ENCODE data around the gene MLH1. TPM values are rescaled to one million over a fixed set of nuclear protein-coding genes. Genes with fewer than 3 reads are reported as not detected.
A peak's percentile ranks its signal among the peaks of the same experiment; 100 is the strongest.

MLH1 gene
- polyA plus RNA-seq, 6 donors from 2014 or later = 24.4 to 39.9 (median 26.7) TPM

DNA sequence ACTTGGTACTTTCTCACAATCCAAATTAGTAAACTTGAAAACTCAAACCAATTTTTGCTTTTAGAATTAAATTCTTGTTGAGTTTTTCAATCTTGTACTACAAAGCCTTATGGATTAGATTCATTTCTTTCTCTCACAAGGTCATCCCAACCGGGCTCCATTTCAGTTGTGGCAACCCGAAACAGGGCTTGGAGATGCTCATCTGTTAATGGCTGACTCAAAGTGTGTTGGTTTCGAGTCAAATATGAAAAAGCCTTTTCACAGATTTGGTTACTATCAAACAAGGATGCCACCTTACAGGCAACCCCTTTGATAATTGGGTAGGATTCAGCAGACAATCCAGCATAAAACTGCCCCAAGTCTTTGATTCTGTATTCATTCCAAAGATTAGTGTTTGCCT is 2.2 kb upstream of the MLH1 start:
- Mint-ChIP-seq H3K27me3 (no peaks in the 10 kb centered on the region), H3K4me1 (peaks cover 16 to 33% (median 25%) of the 10 kb centered on the region in 3 donors), H3K9me3 (peaks cover 0 to 2% (median 0%) of the 10 kb centered on the region in 7 donors), H3K27ac (no peak overlapping the region), H3K36me3 (peaks cover 3 to 6% of the 10 kb centered on the region in 2 donors), H3K4me3 (no peak overlapping the region)
- ATAC-seq (ENCODE audit: low read depth in 2 of 2) (no peak), DNase-seq (no peak)

DNA sequence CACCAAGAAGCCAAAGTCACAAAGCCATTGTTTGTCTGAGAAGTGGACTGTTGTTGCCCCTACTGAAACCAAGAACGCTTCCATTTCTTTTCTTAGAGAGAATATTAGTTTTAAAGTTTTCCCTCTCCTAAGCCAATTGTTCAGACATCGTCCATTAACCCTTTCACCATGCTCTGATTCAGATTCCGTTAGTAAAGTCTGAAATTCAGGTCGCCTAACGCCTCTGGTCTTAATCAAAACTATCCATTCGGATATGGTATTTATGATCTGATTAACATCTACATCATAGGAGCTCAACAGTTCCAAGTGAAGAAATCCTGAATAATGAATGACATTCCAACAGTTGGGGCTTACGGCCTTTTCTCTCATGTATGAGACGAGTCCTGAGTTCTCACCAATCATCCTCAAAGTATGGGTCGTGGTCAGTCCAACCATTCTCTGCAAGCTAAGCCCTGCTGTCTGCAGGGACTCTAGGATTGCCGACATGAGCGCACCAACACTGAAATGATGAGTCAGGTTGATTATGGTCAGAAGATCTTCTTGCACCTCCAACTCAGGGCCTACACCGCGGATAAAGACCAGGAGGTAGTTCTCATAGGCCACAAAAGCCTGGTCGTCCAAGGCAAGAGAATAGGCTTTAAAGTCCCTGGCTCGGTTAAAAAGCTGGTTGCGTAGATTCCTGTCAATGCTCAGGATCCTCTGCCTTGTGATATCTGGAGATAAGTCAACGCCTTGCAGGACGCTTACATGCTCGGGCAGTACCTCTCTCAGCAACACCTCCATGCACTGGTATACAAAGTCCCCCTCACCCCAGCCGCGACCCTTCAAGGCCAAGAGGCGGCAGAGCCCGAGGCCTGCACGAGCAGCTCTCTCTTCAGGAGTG is 1.2 kb upstream of the MLH1 start:
- Mint-ChIP-seq H3K36me3 (peaks cover 5 to 6% of the 10 kb centered on the region in 2 donors), H3K4me3 (no peak overlapping the region), H3K4me1 (peaks cover 19 to 33% (median 29%) of the 10 kb centered on the region in 3 donors), H3K9me3 (peaks cover 0 to 2% (median 0%) of the 10 kb centered on the region in 7 donors), H3K27ac (no peak overlapping the region), H3K27me3 (no peaks in the 10 kb centered on the region)
- ATAC-seq (ENCODE audit: low read depth in 2 of 2) (no peak), DNase-seq (no peak)

DNA sequence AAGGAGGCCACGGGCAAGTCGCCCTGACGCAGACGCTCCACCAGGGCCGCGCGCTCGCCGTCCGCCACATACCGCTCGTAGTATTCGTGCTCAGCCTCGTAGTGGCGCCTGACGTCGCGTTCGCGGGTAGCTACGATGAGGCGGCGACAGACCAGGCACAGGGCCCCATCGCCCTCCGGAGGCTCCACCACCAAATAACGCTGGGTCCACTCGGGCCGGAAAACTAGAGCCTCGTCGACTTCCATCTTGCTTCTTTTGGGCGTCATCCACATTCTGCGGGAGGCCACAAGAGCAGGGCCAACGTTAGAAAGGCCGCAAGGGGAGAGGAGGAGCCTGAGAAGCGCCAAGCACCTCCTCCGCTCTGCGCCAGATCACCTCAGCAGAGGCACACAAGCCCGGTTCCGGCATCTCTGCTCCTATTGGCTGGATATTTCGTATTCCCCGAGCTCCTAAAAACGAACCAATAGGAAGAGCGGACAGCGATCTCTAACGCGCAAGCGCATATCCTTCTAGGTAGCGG is 452 bp upstream of the MLH1 start, which contains the start of gene EPM2AIP1:
Gene EPM2AIP1 (minus strand): TSS at position 326 of the 520 bp plus-strand sequence. CDS start 54 bp downstream, at position 272.
- Mint-ChIP-seq H3K27me3 (no peaks in the 10 kb centered on the region), H3K4me1 (peaks cover 22 to 36% (median 29%) of the 10 kb centered on the region in 3 donors), H3K9me3 (peaks cover 0 to 2% (median 0%) of the 10 kb centered on the region in 7 donors), H3K4me3 (no peak within 1 kb of the TSS), H3K27ac (no peak within 1 kb of the TSS), H3K36me3 (peaks cover 11 to 12% of the 10 kb centered on the region in 2 donors)
- ATAC-seq (ENCODE audit: low read depth in 2 of 2) (peak; percentile 76 to 77), DNase-seq (no peak)

DNA sequence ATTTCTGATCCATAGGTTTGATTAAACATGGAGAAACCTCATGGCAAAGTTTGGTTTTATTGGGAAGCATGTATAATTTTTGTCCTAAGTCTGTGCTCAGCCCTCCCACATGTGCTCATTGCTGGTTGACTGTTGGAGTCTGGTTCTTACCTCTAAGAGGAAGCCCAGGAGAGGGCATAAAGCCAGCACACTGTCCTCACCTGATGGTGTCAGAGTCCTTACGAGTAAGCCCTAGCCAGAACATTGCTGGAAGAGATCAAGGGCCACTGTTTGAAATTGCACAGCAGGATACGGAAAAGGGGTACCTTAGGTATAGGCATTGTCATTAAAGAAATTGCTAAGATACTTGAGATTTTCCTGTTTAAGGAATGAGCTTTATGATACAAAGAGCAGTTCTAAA is 21.3 kb downstream of the MLH1 start:
- Mint-ChIP-seq H3K4me1 (peaks cover 0 to 6% (median 0%) of the 10 kb centered on the region in 3 donors), H3K4me3 (peak overlapping the region in 2 of 8 donors; percentile 15 to 61), H3K27ac (peak overlapping the region in 1 of 6 donors; percentile 66), H3K36me3 (peaks cover 26 to 30% of the 10 kb centered on the region in 2 donors), H3K27me3 (no peaks in the 10 kb centered on the region), H3K9me3 (no peaks in the 10 kb centered on the region)
- DNase-seq (no peak), ATAC-seq (ENCODE audit: low read depth in 2 of 2) (no peak)

DNA sequence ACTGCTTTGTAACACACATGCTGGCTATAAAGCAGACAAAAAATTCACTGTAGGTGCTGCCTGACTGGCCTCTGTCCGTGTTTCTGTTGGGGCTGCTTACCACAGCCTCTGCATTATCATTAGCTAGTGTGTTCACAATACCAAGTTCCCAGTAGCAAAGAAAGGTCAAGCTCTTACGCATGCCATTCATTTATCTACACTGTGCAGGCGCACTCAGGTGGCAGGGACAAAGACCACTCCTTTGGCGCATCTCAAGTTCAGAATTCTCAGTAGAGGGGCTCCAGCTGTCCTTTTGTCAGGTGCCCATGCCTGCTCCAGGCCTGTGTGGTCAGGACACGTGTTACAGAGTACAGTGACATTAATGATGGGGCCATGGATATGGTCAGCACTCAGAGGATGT is 22.3 kb downstream of the MLH1 start:
- peaks cover 31 to 36% of the 10 kb centered on the region in 2 donors for H3K36me3 Mint-ChIP-seq

DNA sequence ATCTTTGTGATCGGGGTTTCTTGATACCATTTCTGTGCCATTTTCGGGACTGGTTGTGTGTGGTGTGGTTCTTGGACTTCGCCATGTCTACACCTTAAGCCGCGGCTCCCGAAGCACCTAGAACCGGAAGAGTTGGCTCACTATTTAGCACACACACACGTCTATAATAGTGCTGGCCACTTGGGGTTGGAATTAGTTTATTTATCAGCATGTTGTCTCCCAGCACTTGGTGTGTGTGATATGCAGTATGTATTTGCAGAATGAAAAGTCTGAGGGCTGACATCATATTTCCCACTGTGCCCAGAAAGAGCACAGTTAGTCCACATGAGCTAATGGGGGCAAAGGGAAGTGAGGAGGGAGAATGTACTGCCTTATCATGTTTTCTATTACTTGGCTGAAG is 23.6 kb downstream of the MLH1 start:
- H3K4me3 Mint-ChIP-seq = no peak overlapping the region
- peak overlapping the region in 2 of 6 donors; percentile 39 to 49 for H3K27ac Mint-ChIP-seq
- H3K36me3 Mint-ChIP-seq = peaks cover 33 to 44% of the 10 kb centered on the region in 2 donors
- no peaks in the 10 kb centered on the region for H3K27me3 Mint-ChIP-seq
- no peaks in the 10 kb centered on the region for H3K9me3 Mint-ChIP-seq
- peaks cover 0 to 3% (median 0%) of the 10 kb centered on the region in 3 donors for H3K4me1 Mint-ChIP-seq
- ATAC-seq (ENCODE audit: low read depth in 2 of 2) (no peak), DNase-seq (no peak)

More for the DNA sequence above, 22.3 kb downstream of the MLH1 start:
- H3K27me3 Mint-ChIP-seq = no peaks in the 10 kb centered on the region
- no peaks in the 10 kb centered on the region for H3K9me3 Mint-ChIP-seq
- H3K4me1 Mint-ChIP-seq = peaks cover 0 to 5% (median 0%) of the 10 kb centered on the region in 3 donors
- DNase-seq = no peak
- no peak for ATAC-seq (ENCODE audit: low read depth in 2 of 2)
- H3K4me3 Mint-ChIP-seq = no peak overlapping the region
- no peak overlapping the region for H3K27ac Mint-ChIP-seq

DNA sequence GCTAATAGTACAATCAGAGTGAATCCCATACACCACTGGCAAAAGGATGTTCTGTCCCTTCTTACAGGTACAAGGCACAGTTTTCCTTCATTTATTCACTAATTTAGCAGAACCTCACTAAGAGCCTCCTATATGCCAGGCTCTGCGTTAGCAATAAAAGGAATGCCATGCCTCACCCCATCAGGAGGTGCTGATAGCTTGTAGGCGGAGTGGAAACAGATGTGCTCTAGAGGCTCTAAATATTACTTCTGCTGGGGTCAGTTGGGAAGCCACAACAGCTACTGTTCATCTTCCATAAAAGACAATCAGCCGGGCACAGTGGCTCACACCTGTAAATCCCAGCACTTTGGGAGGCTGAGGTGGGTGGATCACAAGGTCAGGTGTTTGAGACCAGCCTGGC is 24.4 kb downstream of the MLH1 start:
- Mint-ChIP-seq H3K36me3 (peaks cover 40 to 51% of the 10 kb centered on the region in 2 donors), H3K4me3 (no peak overlapping the region), H3K9me3 (no peaks in the 10 kb centered on the region), H3K27me3 (no peaks in the 10 kb centered on the region), H3K27ac (no peak overlapping the region), H3K4me1 (peaks cover 0 to 3% (median 3%) of the 10 kb centered on the region in 3 donors)
- ATAC-seq (ENCODE audit: low read depth in 2 of 2) (no peak), DNase-seq (no peak)

DNA sequence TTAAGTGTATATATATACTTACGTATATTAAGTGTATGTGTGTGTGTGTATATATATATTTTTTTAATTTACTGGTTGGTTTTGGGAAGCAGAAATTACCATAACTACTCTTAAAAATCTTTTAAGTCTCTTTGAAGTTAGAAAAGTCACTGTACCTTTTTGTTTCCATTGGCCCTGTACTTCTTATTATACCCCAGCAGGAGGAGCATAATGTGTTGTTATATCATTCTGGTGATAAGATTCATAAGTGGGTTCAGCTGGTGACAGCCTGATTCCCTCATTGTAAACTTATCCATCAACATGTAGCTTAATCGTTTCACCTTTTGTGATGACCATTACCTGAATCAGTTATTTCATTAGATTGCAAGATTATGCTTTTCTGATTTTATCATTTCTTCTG is 30.8 kb downstream of the MLH1 start:
- DNase-seq (no peak), ATAC-seq (ENCODE audit: low read depth in 2 of 2) (no peak)
- H3K9me3 Mint-ChIP-seq = no peaks in the 10 kb centered on the region
- no peak overlapping the region for H3K4me3 Mint-ChIP-seq
- H3K27me3 Mint-ChIP-seq = no peaks in the 10 kb centered on the region
- peaks cover 9 to 15% (median 13%) of the 10 kb centered on the region in 3 donors for H3K4me1 Mint-ChIP-seq
- peaks cover 41 to 50% of the 10 kb centered on the region in 2 donors for H3K36me3 Mint-ChIP-seq
- peak overlapping the region in 3 of 6 donors; percentile 11 to 67 (median 52) for H3K27ac Mint-ChIP-seq

DNA sequence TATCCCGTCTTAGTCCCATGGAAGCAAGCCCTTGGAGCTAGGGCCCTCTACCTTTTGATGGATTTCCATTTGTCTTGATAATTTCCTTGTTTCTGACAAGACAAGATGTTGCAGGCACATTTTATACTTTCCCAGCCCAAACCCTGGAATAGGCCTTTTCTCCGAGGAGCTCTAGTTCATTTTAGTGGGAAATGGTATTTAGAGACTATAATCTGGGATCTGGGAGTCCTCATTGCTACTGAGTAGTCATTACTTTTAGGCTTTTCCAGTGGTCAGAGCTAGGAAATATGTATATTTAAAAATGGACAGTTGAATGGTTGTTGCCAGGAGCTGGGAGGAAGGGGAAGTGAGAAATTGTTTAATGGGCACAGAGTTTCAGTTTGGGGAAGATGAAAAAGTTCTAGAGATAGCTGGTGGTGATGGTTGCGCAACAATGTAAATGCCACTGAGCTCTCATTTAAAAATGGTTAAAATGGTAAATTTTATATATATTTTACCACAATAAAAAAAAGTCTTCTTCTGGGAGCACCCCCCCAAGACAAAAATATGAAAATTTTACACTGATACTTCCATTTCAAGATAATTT is 31.6 kb downstream of the MLH1 start:
- Mint-ChIP-seq H3K27ac (peak overlapping the region in 2 of 6 donors; percentile 16 to 81), H3K4me1 (peaks cover 9 to 15% (median 13%) of the 10 kb centered on the region in 3 donors), H3K9me3 (no peaks in the 10 kb centered on the region), H3K27me3 (no peaks in the 10 kb centered on the region), H3K36me3 (peaks cover 41 to 50% of the 10 kb centered on the region in 2 donors), H3K4me3 (no peak overlapping the region)
- ATAC-seq (ENCODE audit: low read depth in 2 of 2) = peak; percentile 55 to 65
- peak; percentile 3 for DNase-seq

DNA sequence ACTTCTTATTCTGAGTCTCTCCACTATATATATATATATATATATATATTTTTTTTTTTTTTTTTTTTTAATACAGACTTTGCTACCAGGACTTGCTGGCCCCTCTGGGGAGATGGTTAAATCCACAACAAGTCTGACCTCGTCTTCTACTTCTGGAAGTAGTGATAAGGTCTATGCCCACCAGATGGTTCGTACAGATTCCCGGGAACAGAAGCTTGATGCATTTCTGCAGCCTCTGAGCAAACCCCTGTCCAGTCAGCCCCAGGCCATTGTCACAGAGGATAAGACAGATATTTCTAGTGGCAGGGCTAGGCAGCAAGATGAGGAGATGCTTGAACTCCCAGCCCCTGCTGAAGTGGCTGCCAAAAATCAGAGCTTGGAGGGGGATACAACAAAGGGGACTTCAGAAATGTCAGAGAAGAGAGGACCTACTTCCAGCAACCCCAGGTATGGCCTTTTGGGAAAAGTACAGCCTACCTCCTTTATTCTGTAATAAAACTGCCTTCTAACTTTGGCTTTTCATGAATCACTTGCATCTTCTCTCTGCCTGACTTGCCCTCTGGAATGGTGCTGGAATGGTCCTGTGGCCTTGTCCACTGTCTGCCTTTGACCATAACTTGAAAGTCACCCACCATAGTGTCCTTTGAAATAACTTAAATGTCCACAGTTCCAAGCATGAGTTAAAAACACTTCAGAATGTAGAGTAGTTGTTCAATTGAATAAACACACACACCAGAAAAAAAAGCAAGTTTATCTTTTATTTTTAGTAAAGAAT is 32.4 kb downstream of the MLH1 start:
- DNase-seq (no peak), ATAC-seq (ENCODE audit: low read depth in 2 of 2) (no peak)
- Mint-ChIP-seq H3K36me3 (peaks cover 35 to 43% of the 10 kb centered on the region in 2 donors), H3K27ac (peak overlapping the region in 1 of 6 donors; percentile 43), H3K4me3 (peak overlapping the region in 1 of 8 donors; percentile 55), H3K27me3 (no peaks in the 10 kb centered on the region), H3K4me1 (peaks cover 9 to 15% (median 13%) of the 10 kb centered on the region in 3 donors), H3K9me3 (no peaks in the 10 kb centered on the region)

DNA sequence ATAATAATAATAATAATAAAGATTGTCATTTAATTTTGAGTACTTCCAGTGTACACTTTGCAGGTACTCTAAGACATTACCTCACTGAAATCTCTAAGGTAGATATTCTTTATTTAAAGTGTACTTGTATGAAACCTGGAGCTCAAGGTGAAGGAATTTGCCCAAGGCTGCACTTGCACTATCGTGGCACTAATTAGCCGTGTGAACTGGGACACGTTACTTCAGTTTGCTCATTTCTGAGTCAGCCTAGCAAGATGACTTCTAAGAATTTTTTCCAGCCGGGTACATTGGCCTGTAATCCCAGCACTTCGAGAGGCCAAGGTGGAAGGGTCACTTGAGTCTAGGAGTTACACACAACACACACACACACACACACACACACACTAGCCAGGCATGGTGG is 33.5 kb downstream of the MLH1 start:
- Mint-ChIP-seq H3K27me3 (no peaks in the 10 kb centered on the region), H3K4me3 (no peak overlapping the region), H3K27ac (no peak overlapping the region), H3K9me3 (no peaks in the 10 kb centered on the region), H3K36me3 (peaks cover 28 to 33% of the 10 kb centered on the region in 2 donors), H3K4me1 (peaks cover 9 to 13% (median 11%) of the 10 kb centered on the region in 3 donors)
- DNase-seq = no peak
- ATAC-seq (ENCODE audit: low read depth in 2 of 2) = no peak

DNA sequence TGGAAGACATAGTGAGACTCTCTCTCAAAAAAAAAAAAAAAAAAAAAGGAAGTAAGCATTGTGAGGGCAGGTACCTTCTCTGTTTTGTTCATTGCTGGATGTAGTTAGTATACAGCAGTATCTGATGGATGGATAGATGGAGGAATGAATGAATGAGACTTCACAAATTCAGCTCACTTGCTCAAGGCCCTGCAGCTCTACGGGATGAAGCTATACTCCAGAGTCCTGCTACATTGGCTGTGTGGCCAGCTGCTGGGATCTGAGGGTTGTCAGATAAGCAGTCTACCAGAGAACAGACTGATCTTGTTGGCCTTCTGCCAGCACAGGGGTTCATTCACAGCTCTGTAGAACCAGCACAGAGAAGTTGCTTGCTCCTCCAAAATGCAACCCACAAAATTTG is 35.0 kb downstream of the MLH1 start:
- ATAC-seq (ENCODE audit: low read depth in 2 of 2) (no peak), DNase-seq (no peak)
- Mint-ChIP-seq H3K27me3 (no peaks in the 10 kb centered on the region), H3K4me1 (peaks cover 9 to 11% (median 10%) of the 10 kb centered on the region in 3 donors), H3K27ac (no peak overlapping the region), H3K36me3 (peaks cover 27 to 30% of the 10 kb centered on the region in 2 donors), H3K9me3 (no peaks in the 10 kb centered on the region), H3K4me3 (no peak overlapping the region)

DNA sequence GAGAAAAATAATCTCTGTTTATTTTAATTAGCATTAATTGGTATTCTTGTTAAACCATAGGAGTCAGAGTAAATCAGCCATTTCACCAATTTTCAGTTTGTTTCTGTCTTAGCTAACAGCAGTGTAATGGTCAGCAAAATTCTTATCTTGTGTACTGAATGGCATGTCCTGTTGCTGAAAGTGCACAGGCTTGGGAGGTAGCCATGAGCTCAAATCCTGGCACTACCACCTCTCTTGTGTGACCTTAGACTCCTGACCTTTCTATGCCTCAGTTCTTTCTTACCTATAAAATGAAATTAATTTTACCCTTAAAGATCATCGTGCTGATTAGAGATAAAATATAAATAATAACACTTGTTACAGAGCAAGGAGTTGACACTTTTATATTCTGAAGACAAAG is 35.8 kb downstream of the MLH1 start:
- no peak overlapping the region for H3K27ac Mint-ChIP-seq
- DNase-seq (no peak), ATAC-seq (ENCODE audit: low read depth in 2 of 2) (no peak)
- H3K9me3 Mint-ChIP-seq = no peaks in the 10 kb centered on the region
- H3K4me1 Mint-ChIP-seq = peaks cover 9 to 11% (median 10%) of the 10 kb centered on the region in 3 donors
- peaks cover 30 to 31% of the 10 kb centered on the region in 2 donors for H3K36me3 Mint-ChIP-seq
- H3K4me3 Mint-ChIP-seq = no peak overlapping the region
- no peaks in the 10 kb centered on the region for H3K27me3 Mint-ChIP-seq
